H54 (cell line): ENCODE results near the gene KRTAP5-7.
"Not testable (repeated sequence)": the region's sequence is repeated elsewhere in the genome, so short reads cannot be mapped to it uniquely, and the experiment has no call there.

Experiments used
- DNase-seq: peaks from one replicate; pipeline ENCODE4 v3.0.0; 2011; ENCODE audit warnings: low spot score, mixed read lengths; ENCODE audit not compliant: insufficient read length
- FAIRE-seq: peaks from 3 replicates; lab custom pipeline; 2011; peaks lifted over from hg19 to GRCh38; lab: Jason Lieb, UNC
- POLR2A ChIP-seq: IDR thresholded peaks from 2 replicates; pipeline ENCODE4 v1.6.1; 2011; ENCODE audit warnings: low read depth, mild to moderate bottlenecking, low read length

KRTAP5-7 gene

DNA sequence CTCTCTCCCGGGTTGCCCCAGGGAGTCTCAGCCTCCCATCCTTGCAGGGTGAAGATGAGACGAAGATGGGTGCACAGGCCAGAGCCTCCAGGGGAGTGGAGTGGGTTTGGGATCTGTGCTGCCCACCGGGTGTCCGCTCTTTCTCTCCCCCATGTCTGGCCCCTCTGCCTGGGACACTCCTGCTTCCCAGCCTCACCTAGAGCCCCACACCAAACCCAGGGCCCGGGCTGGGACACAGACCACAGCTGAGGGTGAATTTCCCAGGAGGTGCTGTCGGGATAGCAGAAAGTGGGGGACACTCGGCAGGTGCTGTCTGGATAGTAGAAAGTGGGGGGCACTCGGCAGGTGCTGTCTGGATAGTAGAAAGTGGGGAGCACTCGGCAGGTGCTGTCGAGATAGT lies 25.0 kb upstream of the KRTAP5-7 start:
- FAIRE-seq (no peak), DNase-seq (no peak)
- TF ChIP-seq POLR2A = no peak

- no peak for FAIRE-seq
- no peak for DNase-seq
- TF ChIP-seq POLR2A = no peak
These were observed 24.1 kb upstream of the KRTAP5-7 start for GRCh38 chr11:71502871-71503435.

GRCh38 chr11:71504531-71504930 lies 22.5 kb upstream of the KRTAP5-7 start:
- FAIRE-seq (no peak), DNase-seq (no peak)
- TF ChIP-seq POLR2A = no peak

- no peak for FAIRE-seq
- no peak for DNase-seq
- TF ChIP-seq POLR2A = no peak
These were observed 22.1 kb upstream of the KRTAP5-7 start for GRCh38 chr11:71505001-71505400.

- DNase-seq = no peak
- no peak for FAIRE-seq
- no peak for TF ChIP-seq POLR2A
These were observed 21.3 kb upstream of the KRTAP5-7 start for GRCh38 chr11:71505781-71506180.

DNA sequence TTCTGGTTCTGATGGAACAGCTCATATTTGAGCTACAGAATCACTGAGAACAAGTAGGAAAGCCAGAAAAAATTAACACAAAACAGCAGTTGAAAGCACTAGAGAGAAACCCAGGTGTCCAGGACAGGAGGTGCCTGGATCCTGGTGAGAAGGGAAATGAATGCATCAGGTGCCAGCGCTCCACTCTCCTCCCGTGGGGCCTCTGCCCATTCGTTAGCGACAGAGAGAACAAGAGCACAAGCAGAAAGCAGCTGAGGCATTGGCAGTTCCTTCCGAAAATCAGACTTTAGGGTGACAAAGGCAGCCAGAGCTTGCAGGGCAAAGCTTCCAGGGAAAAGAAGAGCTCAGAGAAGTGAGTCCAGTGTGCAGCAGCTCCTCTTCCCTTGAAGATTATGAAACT lies 20.0 kb upstream of the KRTAP5-7 start:
- DNase-seq (no peak), FAIRE-seq (no peak)
- no peak for TF ChIP-seq POLR2A

GRCh38 chr11:71518506-71519471 lies 8.3 kb upstream of the KRTAP5-7 start:
- no peak for TF ChIP-seq POLR2A
- FAIRE-seq = no peak
- DNase-seq = no peak

DNA sequence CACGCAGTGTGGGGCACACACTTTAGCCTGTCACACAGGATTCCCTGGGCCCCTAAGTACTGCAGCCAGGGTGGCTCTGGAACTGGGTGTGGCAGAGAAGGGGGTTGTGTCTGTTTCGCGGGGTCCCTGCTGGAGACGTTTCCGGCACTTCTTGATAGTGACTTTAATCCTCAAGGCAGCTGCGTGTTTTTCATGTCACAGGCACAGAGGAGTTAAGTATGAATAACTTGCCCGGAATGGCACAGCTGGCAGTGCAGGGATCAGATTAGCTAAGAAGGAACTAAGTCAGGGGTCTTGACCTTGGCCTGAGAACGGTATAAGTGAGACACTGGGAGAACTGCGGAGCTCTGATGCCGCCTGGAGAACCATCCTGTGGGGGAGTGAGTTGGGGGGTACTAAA lies 7.5 kb upstream of the KRTAP5-7 start:
- TF ChIP-seq POLR2A = no peak
- FAIRE-seq = no peak

DNA sequence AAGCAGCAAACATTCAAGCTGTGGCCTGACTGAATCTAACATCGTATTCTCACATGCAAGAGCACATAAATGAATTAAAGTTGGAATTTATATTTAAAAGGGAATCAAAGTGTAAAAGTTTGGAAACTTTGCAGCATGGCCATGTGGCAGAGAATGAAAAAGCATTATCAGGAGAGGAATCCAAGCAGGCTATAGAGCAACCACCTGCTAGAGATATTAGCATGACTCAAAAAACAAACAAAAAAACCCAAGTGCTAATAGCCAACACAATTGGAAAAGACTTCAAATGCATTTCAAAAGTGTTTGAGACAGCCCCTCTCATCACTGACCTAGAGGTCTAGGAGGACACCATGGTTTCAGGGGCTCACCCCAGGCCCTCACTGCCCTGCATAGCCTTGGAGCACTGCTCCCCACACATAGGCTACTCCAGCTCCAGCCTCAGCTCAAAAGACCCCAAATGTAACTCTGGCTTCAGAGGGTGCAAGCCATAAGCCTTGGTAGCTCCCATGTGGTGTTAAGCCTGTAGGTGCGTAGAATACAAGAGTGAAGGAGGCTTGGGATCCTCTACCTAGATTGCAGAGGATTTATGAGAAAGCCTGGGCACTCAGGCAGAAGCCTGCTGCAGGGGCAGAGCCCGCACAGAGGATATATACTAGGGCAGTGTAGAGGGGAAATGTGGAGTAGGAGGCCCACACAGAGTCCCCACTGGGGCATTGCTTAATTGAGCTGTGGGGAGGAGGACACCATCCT lies 1.7 kb upstream of the KRTAP5-7 start:
- DNase-seq = no peak
- TF ChIP-seq POLR2A = no peak
- no peak for FAIRE-seq

More for the DNA sequence above, 7.5 kb upstream of the KRTAP5-7 start:
- DNase-seq = no peak

DNA sequence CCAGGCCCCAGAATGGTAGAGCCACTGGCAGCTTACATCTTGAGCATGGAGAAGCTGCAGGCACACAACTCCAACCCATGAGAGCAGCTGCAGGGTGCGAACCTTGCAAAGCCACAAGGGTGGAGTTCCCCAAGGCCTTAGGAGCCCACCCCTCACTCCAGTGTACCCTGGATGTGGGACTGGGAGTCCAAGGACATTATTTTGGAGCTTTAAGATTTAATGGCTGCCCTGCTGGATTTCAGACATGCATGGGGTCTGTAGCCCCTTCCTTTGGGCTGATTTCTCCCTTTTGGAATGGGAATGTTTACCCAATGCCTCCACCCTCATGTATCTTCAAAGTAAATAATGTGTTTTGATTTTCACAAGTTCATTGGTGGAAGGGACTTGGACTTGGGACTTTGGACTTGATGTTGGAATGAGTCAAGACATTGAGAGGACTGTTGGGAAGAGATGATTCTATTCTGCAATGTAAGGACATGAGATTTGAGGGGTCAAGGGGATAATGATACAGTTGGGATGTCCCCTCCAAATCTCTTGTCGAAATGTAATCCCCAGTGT lies 1.1 kb upstream of the KRTAP5-7 start:
- DNase-seq = no peak
- no peak for TF ChIP-seq POLR2A
- no peak for FAIRE-seq

DNA sequence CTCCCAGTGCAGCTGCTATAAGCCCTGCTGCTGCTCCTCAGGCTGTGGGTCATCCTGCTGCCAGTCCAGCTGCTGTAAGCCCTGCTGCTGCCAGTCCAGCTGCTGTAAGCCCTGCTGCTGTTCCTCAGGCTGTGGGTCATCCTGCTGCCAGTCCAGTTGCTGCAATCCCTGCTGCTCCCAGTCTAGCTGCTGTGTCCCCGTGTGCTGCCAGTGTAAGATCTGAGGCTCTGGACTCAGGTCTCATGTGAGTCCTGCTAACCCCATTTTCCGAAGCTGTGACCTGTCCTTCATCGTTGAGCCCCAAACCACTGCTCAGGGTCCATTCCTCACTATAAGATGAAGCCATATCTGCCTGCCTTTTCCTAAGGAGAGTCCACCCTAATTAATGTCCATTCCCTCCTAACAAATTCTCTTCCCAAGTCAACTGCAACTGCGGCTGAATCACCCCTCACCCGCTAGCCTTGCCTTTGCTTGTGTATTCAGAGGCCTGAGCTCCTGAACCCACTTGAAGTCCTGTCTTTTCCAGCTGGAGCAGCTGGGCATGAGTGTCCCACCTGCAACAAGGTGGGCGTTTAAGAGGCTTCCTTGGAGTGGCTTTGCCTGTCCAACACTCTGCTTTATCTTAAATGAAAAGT lies 626 bp downstream of the KRTAP5-7 start:
- no peak for TF ChIP-seq POLR2A
- FAIRE-seq = no peak
- DNase-seq = no peak

- DNase-seq = no peak
- TF ChIP-seq POLR2A = no peak
- FAIRE-seq = no peak
These were observed 3.5 kb downstream of the KRTAP5-7 start for GRCh38 chr11:71530602-71531001.

GRCh38 chr11:71532036-71532610 lies 5.1 kb downstream of the KRTAP5-7 start:
- no peak for TF ChIP-seq POLR2A
- FAIRE-seq (no peak), DNase-seq (no peak)

- DNase-seq, FAIRE-seq: not testable (repeated sequence)
These were observed 7.9 kb downstream of the KRTAP5-7 start for GRCh38 chr11:71534711-71535608.
